Ishikawa (cell line): ENCODE results near the gene DNAJC21.

Source experiments
- CEBPB ChIP-seq: IDR thresholded peaks from 2 replicates; pipeline ENCODE4 v1.6.1; 2012
- CREB1 ChIP-seq: IDR thresholded peaks from 2 replicates; pipeline ENCODE4 v1.6.1; 2012; ENCODE audit warnings: low read depth
- EGR1 ChIP-seq: IDR thresholded peaks from 2 replicates; pipeline ENCODE4 v1.6.1; 2012
- EP300 ChIP-seq: IDR thresholded peaks from 2 replicates; pipeline ENCODE4 v1.6.1; 2012; ENCODE audit warnings: borderline replicate concordance
- FOXM1 ChIP-seq: IDR thresholded peaks from 2 replicates; pipeline ENCODE4 v1.6.1; 2012; ENCODE audit warnings: low read depth, borderline replicate concordance
- MAX ChIP-seq: IDR thresholded peaks from 2 replicates; pipeline ENCODE4 v1.6.1; 2012
- NFIC ChIP-seq: IDR thresholded peaks from 2 replicates; pipeline ENCODE4 v1.6.1; 2012
- RAD21 ChIP-seq: IDR thresholded peaks from 2 replicates; pipeline ENCODE4 v1.6.1; 2012; ENCODE audit warnings: low read depth
- REST ChIP-seq: IDR thresholded peaks from 2 replicates; pipeline ENCODE4 v1.6.1; 2012; ENCODE audit warnings: low read depth, mild to moderate bottlenecking
- TAF1 ChIP-seq: IDR thresholded peaks from 2 replicates; pipeline ENCODE4 v1.6.1; 2012; ENCODE audit warnings: low read depth, mild to moderate bottlenecking
- TCF12 ChIP-seq: IDR thresholded peaks from 2 replicates; pipeline ENCODE4 v1.6.1; 2012; ENCODE audit warnings: low read depth
- TEAD4 ChIP-seq: IDR thresholded peaks from 2 replicates; pipeline ENCODE4 v1.6.1; 2012
- USF1 ChIP-seq: IDR thresholded peaks from 2 replicates; pipeline ENCODE4 v1.6.1; 2012
- YY1 ChIP-seq: IDR thresholded peaks from 2 replicates; pipeline ENCODE4 v1.6.1; 2012; ENCODE audit warnings: low read depth
- ZBTB7A ChIP-seq: IDR thresholded peaks from 2 replicates; pipeline ENCODE4 v1.6.1; 2012; ENCODE audit warnings: low read depth

DNAJC21 gene

GRCh38 chr5:34993951-34994350 lies 64.6 kb downstream of the DNAJC21 start:
- TF ChIP-seq CREB1 (no peak), TEAD4 (no peak)

GRCh38 chr5:34996261-34996660 lies 66.9 kb downstream of the DNAJC21 start:
- no peak for TF ChIP-seq RAD21
- no peak for TF ChIP-seq MAX
- no peak for TF ChIP-seq FOXM1
- TF ChIP-seq USF1, result no peak
- TF ChIP-seq ZBTB7A, result no peak
- TF ChIP-seq TEAD4, result no peak

- TF ChIP-seq TEAD4, result no peak
- no peak for TF ChIP-seq NFIC
- TF ChIP-seq FOXM1, result no peak
- TF ChIP-seq RAD21, result no peak
- TF ChIP-seq TAF1, result no peak
- TF ChIP-seq EGR1, result no peak
- no peak for TF ChIP-seq CREB1
- no peak for TF ChIP-seq CEBPB
- TF ChIP-seq YY1, result no peak
- TF ChIP-seq USF1, result no peak
- no peak for TF ChIP-seq TCF12
- TF ChIP-seq REST, result no peak
Observed at GRCh38 chr5:34998058-34998789, 68.9 kb downstream of the DNAJC21 start.

GRCh38 chr5:35001842-35002241 lies 72.5 kb downstream of the DNAJC21 start:
- no peak for TF ChIP-seq EP300
- no peak for TF ChIP-seq RAD21
- TF ChIP-seq EGR1, result no peak
- no peak for TF ChIP-seq FOXM1
- no peak for TF ChIP-seq YY1
- TF ChIP-seq ZBTB7A, result no peak
- TF ChIP-seq TCF12, result no peak
- TF ChIP-seq CREB1, result no peak
- no peak for TF ChIP-seq TEAD4
- TF ChIP-seq CEBPB, result no peak
- TF ChIP-seq MAX, result no peak
- TF ChIP-seq REST, result no peak
- TF ChIP-seq NFIC, result no peak

GRCh38 chr5:35002459-35002858 lies 73.1 kb downstream of the DNAJC21 start:
- no peak for TF ChIP-seq TEAD4
- no peak for TF ChIP-seq EP300
- no peak for TF ChIP-seq CREB1
- no peak for TF ChIP-seq NFIC
- no peak for TF ChIP-seq RAD21
- no peak for TF ChIP-seq YY1
- no peak for TF ChIP-seq ZBTB7A
- no peak for TF ChIP-seq REST
- no peak for TF ChIP-seq FOXM1
- no peak for TF ChIP-seq USF1
- TF ChIP-seq TAF1, result no peak
- TF ChIP-seq EGR1, result no peak
- TF ChIP-seq MAX, result no peak
- TF ChIP-seq TCF12, result no peak
- no peak for TF ChIP-seq CEBPB
